SK-N-MC (cell line): ENCODE results near the gene REPS1.

Experiments
- EZH2 ChIP-seq: fragments of 200-600 bp; sonication (generic); IDR thresholded peaks from one replicate; pipeline ENCODE4 v1.6.1; 2017; ENCODE audit warnings: antibody characterized with exemption
- FOXP2 ChIP-seq: optimal IDR thresholded peaks from 2 replicates; pipeline ENCODE3; 2011; ENCODE audit warnings: mild to moderate bottlenecking, moderate library complexity; ENCODE audit not compliant: insufficient read depth; ENCODE audit errors: extremely low read length, control extremely low read depth
- POLR2AphosphoS5 ChIP-seq: IDR thresholded peaks from 2 replicates; pipeline ENCODE4 v1.6.1; 2012; ENCODE audit warnings: mild to moderate bottlenecking, low read depth, low read length, borderline replicate concordance

DNA sequence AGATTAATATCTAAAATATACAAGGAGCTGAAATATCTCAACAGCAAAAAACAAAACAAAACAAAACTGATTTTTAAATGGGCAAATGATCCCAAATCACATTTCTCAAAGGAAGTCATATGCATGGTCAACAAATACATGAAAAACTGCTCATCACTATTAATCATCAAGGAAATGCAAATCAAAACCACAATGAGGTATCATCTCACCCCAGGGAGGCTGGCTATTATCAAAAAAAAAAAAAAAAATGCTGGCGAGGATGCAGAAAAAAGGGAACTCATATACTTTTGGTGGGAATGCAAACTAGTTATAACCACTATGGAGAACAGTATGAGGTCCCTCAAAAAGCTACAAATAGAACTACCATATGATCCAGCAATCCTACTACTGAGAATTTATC is 34.6 kb downstream of the REPS1 start:
- TF ChIP-seq EZH2, result no peak
- TF ChIP-seq POLR2AphosphoS5, result no peak
- TF ChIP-seq FOXP2, result no peak
